Activated T-helper 17 cell treated with anti-CD3 and anti-CD28 coated beads, Interleukin-2, amount 50 U/mL, for 72 hours (primary cell): ENCODE data around the gene RPL11. TPM values are rescaled to one million over a fixed set of nuclear protein-coding genes. Genes with fewer than 3 reads are reported as not detected.

Experiments
- ATAC-seq: fragments of 150-1000 bp; cut with Tn5 transposase; replicated peaks from 2 replicates; pipeline ENCODE4 v1.10.0; 2021; ENCODE audit warnings: mild to moderate bottlenecking, moderate library complexity
- H3K27ac Mint-ChIP-seq: one replicate; pipeline ENCODE4 v1.8.0; 2022; ENCODE audit warnings: mixed read lengths
- H3K27me3 Mint-ChIP-seq: one replicate; pipeline ENCODE4 v1.8.0; 2022; ENCODE audit warnings: mixed read lengths
- H3K36me3 Mint-ChIP-seq: one replicate; pipeline ENCODE4 v1.8.0; 2022; ENCODE audit warnings: low read depth, mild to moderate bottlenecking, mixed read lengths
- H3K4me1 Mint-ChIP-seq: one replicate; pipeline ENCODE4 v1.8.0; 2022; ENCODE audit warnings: mixed read lengths
- H3K4me3 Mint-ChIP-seq: one replicate; pipeline ENCODE4 v1.8.0; 2022; ENCODE audit warnings: mild to moderate bottlenecking, mixed read lengths
- H3K9me3 Mint-ChIP-seq: one replicate; pipeline ENCODE4 v1.8.0; 2022; ENCODE audit warnings: mixed read lengths
- total RNA-seq, 2 donors: library from RNA; stranded (reverse); gene quantifications; one replicate each; pipeline ENCODE4 v1.2.3, GENCODE V29; 2022

Gene RPL11
- total RNA-seq, 2 donors from 2014 or later = 1,075 to 1,450 TPM

DNA sequence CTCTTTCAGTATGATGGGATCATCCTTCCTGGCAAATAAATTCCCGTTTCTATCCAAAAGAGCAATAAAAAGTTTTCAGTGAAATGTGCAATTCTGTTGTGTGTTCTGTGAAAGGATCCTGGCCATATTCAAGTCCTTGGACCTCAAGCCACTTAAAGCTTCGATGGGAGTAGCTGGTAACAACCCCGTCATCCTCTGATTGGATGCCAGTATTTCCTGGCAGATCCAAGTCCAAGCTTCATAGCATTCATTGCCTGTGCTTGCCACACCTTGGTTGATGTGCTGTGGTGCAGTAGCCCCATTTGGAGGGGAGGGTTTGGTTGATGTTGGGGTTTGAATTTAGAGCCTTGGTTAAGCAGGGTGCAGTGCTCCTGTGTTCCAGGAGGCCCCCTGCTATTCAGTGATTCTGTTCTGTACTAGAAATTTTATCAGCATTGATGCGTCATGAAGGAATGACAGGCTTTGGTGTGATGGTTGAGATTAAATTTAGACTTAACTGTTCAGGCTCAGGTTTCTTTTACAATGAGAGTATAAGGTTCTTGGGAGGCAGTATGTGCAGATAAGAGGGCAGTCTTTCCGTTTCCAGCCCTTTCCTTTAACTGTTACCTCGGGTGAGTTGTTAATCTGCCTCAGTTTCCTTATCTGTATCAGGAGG lies 4.9 kb downstream of the RPL11 start:
- H3K27me3 Mint-ChIP-seq = no peaks in the 10 kb centered on the region
- peaks cover 45% of the 10 kb centered on the region for H3K4me1 Mint-ChIP-seq
- no peaks in the 10 kb centered on the region for H3K9me3 Mint-ChIP-seq
- ATAC-seq = no peak
- peak overlapping the region; percentile 95 for H3K4me3 Mint-ChIP-seq
- H3K27ac Mint-ChIP-seq = peak overlapping the region; percentile 96
- peaks cover 100% of the 10 kb centered on the region for H3K36me3 Mint-ChIP-seq

DNA sequence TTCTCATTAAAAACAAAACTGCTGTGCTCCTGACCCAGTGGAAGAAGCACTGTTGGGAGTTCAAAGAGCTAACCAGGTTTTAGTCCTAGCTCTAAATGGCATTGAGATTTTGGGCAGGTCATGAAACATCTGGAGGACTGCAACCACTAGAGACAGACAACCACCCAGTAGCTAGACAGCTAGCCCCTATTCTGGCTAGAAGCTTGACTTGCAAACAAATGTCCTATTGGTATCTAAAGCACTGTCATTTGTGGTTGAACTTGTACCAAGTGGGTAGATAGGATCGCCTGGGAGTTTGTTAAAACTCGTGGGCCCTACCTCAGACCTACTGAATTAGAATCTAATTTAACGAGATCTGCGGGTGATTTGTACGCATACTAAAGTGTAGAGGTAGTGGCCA lies 6.9 kb downstream of the RPL11 start:
- no peaks in the 10 kb centered on the region for H3K27me3 Mint-ChIP-seq
- H3K9me3 Mint-ChIP-seq = no peaks in the 10 kb centered on the region
- peak overlapping the region; percentile 54 for H3K27ac Mint-ChIP-seq
- peaks cover 41% of the 10 kb centered on the region for H3K4me1 Mint-ChIP-seq
- H3K36me3 Mint-ChIP-seq = peaks cover 99% of the 10 kb centered on the region
- ATAC-seq = no peak
- peak overlapping the region; percentile 95 for H3K4me3 Mint-ChIP-seq

DNA sequence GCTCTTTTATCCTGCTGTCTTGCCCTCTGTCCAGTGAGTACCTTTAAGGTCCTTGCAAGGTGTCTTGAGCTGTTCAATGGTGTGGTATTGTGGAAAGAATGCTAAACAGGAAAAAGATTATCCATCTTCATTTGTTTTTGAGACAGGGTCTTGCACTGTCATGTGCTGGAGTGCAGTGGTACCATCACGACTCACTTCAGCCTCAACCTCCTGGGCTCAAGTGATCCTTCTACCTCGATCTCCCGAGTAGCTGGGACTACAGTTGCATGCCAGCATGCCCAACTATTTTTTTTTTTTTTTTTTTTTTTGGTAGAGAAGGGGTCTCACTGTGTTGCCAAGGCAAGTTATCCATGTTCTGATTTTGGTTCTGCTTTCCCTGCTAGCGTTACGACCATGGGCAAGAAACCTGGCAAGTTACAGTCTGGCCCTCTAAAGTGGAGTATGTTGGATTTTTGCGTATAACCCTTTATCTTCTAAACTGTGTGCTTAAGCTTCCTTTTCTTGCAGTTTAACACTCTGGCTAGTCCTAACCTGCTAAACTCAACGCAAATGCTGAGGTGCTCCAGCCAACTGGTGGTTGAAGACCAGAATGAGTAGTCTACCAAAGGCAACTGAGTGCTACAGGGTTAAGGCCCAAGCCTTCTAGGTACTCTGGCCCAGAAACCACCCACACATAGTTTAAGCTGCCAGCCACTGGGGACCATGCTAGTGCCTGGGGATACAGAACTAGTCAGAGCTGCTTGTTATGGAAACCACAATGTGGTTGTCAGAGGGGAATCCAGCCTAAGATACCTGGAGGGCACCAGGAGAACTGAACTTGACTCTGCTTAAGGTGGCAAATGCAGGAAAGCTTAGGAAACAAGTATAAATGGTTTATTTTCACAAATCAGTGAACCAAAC lies 7.9 kb downstream of the RPL11 start:
- ATAC-seq = peak; percentile 83
- Mint-ChIP-seq H3K4me1 (peaks cover 33% of the 10 kb centered on the region), H3K9me3 (no peaks in the 10 kb centered on the region), H3K27ac (peak overlapping the region; percentile 66), H3K27me3 (no peaks in the 10 kb centered on the region), H3K4me3 (peak overlapping the region; percentile 39), H3K36me3 (peaks cover 95% of the 10 kb centered on the region)

DNA sequence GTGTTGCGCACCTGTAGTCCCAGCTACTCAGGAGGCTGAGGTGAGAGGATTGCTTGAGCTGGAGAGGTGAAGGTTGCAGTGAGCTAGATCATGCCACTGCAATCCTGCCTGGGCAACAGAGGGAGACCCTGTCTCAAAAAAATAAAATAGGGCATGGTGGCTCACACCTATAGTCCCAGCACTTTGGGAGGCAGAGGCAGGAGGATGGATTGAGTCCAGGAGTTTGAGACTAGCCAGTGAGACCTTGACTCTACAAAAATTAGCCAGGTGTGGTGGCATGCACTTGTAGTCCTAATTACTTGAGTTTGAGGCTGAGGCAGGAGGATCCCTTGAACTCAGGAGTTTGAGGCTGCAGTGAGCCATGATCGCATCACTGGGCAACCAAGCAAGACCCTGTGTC lies 9.7 kb downstream of the RPL11 start:
- Mint-ChIP-seq H3K4me3 (no peak overlapping the region), H3K9me3 (no peaks in the 10 kb centered on the region), H3K36me3 (peaks cover 81% of the 10 kb centered on the region), H3K27ac (no peak overlapping the region), H3K4me1 (peaks cover 20% of the 10 kb centered on the region), H3K27me3 (no peaks in the 10 kb centered on the region)
- ATAC-seq = no peak

DNA sequence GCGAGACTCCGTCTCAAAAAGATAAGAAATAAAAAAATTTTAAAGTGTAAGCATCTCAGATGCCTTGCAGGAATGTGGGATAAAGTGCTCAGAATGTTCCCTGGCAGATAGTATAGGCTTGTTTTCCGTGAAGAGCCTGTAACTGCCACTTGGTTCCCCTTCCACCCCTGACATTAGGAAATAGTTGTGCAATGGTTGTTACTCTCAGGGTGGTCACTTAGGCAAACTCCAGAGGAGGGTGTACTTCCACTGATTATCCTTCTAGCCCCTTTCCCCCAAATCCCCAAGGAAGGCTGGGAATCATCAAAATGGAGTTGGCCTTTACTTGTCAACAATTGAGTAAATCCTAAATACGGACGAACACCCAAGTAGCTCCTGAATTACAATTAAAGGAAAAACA lies 10.4 kb downstream of the RPL11 start:
- Mint-ChIP-seq H3K9me3 (no peaks in the 10 kb centered on the region), H3K27me3 (no peaks in the 10 kb centered on the region), H3K27ac (no peak overlapping the region), H3K4me1 (peaks cover 20% of the 10 kb centered on the region), H3K4me3 (no peak overlapping the region), H3K36me3 (peaks cover 74% of the 10 kb centered on the region)
- ATAC-seq = no peak

DNA sequence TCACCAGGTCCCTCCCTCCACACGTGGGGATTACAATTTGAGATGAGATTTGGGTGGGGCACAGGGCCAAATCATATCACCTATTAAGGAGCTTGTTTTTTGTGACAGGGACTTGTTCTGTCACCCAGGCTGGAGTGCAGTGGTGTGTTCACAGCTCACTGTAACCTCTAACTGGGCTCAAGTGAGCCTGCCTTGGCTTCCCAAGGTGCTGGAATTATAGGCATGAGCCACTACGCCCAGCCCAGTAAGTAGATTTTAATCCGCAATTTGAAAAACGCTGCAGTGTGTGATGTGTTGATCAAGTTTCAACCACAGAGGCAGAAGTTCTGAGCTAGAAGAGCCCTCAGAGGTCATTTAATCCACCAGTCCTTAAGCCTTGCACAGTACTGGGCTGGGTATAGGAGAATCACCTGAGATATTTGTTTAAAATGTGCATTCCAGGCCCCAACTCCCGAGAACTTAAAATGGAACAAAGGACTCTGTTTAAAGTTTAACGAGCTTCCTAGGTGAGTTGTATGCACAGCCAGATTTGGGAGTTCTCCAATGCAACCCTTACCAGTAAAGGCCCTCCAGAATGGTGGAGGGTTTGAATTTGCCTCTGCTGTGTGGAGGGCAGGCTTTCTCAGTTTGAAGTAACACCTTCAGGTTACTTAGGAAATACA lies 13.4 kb downstream of the RPL11 start:
- H3K36me3 Mint-ChIP-seq = peaks cover 44% of the 10 kb centered on the region
- no peaks in the 10 kb centered on the region for H3K27me3 Mint-ChIP-seq
- no peak overlapping the region for H3K27ac Mint-ChIP-seq
- no peak for ATAC-seq
- peaks cover 16% of the 10 kb centered on the region for H3K4me1 Mint-ChIP-seq
- H3K4me3 Mint-ChIP-seq = no peak overlapping the region
- no peaks in the 10 kb centered on the region for H3K9me3 Mint-ChIP-seq

DNA sequence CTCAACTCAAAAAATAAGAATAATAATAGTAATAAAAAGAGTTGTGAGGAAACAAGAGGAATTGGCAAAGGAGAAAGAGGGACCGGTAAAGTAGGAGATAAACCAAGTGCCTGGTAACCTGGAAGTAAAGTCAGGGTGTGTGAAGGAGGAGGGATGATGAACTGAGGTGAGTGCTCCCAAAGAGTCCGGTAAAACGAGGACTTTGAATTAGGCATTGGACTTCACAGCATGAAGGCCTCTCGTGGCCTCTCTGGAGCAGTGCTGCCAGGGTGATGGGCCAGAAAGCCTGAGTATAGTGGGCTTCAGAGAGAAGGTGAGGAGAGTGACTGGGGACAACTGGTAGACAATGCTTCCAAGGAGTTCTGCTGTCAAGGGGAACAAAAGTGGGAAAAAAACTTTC lies 17.6 kb downstream of the RPL11 start:
- peak overlapping the region; percentile 44 for H3K27ac Mint-ChIP-seq
- peaks cover 21% of the 10 kb centered on the region for H3K4me1 Mint-ChIP-seq
- no peaks in the 10 kb centered on the region for H3K9me3 Mint-ChIP-seq
- ATAC-seq = no peak
- no peaks in the 10 kb centered on the region for H3K27me3 Mint-ChIP-seq
- no peak overlapping the region for H3K4me3 Mint-ChIP-seq
- H3K36me3 Mint-ChIP-seq = peaks cover 6% of the 10 kb centered on the region

DNA sequence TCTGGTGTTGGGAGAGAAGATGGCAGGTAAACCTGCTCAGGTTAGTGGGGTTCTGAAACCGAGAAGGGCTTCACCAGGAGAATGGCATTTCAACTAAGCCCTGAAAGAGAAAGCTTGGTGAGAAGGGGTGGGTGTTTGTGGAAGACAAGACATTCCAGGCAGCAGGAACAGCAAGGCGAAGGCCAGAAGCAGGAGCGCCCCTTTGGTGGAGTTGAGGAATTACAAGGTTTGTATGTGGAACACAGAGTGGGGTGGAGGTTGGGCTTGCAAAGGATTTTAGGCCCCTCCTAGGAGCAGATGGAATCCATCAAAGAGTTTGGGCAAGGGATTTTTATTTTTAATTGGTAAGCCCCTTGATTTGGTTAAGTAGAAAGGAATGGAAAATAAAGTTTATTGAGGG lies 26.9 kb downstream of the RPL11 start:
- no peak for ATAC-seq
- H3K27me3 Mint-ChIP-seq = no peaks in the 10 kb centered on the region
- peak overlapping the region; percentile 35 for H3K27ac Mint-ChIP-seq
- H3K9me3 Mint-ChIP-seq = no peaks in the 10 kb centered on the region
- H3K4me1 Mint-ChIP-seq = peaks cover 16% of the 10 kb centered on the region
- no peaks in the 10 kb centered on the region for H3K36me3 Mint-ChIP-seq
- no peak overlapping the region for H3K4me3 Mint-ChIP-seq

DNA sequence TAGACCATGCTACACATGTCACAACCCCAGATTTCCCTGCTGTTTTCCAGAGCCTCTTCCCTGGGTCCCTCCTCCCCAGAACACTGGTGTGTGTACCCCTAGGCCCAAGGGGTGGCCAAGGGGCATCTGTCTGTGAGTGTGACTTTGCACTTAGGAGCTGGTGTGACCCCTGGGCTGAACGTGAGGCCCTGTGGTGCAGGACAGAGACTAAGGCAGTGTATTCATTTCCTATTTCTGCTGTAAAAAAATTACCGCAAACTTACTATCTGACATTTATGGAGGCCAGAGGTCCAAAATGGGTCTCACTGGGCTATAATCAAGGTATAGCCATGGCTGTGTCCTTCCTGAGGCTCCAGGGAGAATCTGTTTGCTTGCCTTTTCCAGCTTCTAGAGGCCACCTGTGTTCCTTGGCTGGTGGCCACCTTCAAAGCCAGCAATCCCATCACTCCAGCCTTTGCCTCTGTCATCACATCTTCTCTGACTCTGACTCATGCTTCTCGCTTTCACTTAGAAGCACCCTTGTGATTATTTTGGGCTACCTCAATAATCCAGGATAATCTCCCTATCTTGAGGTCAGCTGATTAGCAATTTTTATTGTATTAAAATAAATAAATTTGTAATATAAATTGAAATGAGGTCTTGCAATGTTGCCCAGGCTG lies 27.7 kb downstream of the RPL11 start:
- no peaks in the 10 kb centered on the region for H3K27me3 Mint-ChIP-seq
- no peaks in the 10 kb centered on the region for H3K36me3 Mint-ChIP-seq
- H3K4me1 Mint-ChIP-seq = peaks cover 16% of the 10 kb centered on the region
- no peak overlapping the region for H3K27ac Mint-ChIP-seq
- ATAC-seq = peak; percentile 51
- H3K9me3 Mint-ChIP-seq = no peaks in the 10 kb centered on the region
- H3K4me3 Mint-ChIP-seq = peak overlapping the region; percentile 63

DNA sequence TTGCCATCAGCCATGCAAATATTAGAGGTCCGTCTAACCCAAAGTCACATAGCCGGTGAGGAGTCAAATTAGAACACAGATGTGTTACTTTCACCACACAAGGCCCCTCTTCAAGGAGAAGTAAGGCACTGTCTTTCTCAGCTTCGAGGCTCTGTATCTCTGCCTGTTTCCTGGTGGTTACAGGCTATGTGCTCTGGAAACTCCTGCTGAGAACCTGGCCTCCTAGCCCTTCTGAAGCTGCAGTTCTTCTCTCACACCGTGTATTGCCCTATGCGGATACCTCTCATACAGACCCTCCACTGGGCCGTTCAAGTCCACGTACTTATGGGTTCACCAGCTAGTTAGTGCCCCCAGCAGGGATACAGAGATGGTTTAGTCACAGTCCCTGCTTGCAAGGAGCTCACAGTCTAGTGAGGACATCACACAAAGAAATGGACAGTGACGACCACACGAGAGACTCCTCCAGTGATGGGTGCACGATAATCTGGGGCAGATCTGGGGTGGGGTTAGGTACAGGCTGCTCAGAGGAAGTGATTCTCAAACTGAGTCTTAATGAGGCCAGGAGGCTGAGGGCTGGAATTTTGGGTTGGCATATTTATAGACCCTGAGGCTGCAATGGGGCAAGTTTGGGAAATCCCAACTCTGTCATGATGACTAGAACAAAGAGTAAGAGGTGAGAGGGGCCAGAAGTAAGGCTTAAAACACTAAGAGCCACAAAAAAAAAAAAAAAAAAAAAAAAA lies 28.8 kb downstream of the RPL11 start:
- ATAC-seq = peak; percentile 81
- Mint-ChIP-seq H3K9me3 (no peaks in the 10 kb centered on the region), H3K27me3 (no peaks in the 10 kb centered on the region), H3K4me3 (peak overlapping the region; percentile 63), H3K36me3 (no peaks in the 10 kb centered on the region), H3K4me1 (peaks cover 16% of the 10 kb centered on the region), H3K27ac (peak overlapping the region; percentile 84)

DNA sequence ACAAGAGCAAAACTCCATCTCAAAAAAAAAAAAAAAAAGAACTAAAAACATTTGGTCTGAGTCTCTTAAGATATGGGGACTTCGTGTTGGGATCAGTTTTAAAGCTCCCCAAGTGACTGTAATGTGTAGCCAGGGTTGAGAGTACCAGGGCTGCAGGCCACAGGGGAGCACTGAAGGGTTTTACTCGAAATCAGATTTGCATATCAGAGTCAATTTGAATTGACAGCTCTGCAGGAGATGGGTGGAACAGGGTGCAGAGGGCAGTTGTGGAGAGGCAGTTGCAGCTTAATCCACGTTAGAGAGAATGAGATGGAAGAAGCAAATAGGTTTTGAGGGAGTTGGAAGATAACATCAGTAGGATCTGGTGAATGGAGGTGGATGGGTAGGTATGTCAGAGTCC lies 31.0 kb downstream of the RPL11 start:
- no peak for ATAC-seq

DNA sequence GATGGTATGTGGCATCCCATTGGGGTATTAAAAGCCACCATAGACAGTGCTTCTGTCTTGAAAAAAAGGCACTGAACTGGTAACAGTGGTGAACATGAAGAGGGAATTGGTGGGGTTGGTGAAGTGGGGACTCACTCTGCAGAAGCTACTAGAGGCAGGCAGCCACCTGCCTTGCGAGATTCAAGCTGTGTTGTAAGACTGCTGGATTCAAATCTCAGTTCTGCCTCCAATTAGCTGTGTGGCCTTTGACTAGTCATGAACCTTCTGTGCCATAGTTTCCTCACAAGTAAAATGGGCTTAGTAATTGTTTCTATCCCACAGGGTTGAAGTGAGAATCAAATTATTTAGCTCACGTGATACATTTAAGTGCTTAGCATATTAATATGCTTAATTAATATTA lies 35.1 kb downstream of the RPL11 start:
- Mint-ChIP-seq H3K27ac (no peak overlapping the region), H3K4me1 (peaks cover 5% of the 10 kb centered on the region), H3K4me3 (no peak overlapping the region), H3K27me3 (no peaks in the 10 kb centered on the region), H3K36me3 (no peaks in the 10 kb centered on the region), H3K9me3 (no peaks in the 10 kb centered on the region)
- no peak for ATAC-seq

More for the DNA sequence above, 31.0 kb downstream of the RPL11 start:
- Mint-ChIP-seq H3K9me3 (no peaks in the 10 kb centered on the region), H3K27ac (no peak overlapping the region), H3K27me3 (no peaks in the 10 kb centered on the region), H3K4me1 (peaks cover 16% of the 10 kb centered on the region), H3K36me3 (no peaks in the 10 kb centered on the region), H3K4me3 (no peak overlapping the region)

DNA sequence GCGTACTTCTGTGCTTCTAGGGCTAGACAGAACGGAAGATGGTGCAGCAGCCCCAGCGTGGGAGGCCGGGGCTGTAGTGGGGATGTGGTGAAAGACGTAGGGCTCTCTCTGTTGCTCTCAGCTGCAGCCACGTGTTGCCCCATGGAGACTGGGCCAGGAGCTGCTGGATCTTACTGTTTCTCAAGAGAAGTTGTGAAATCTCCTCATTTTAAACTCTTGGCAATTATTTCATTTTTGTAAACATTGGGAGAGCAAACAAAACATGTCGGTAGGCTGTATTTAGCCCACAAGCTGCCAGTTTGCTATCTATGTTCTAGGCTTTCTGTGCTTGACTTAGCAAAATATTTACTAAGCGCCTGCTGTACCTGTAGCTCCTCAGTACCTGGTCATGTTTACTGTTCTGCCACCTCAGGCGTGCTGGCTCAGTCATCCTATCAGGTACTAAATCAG lies 35.8 kb downstream of the RPL11 start:
- ATAC-seq = no peak
- Mint-ChIP-seq H3K27ac (no peak overlapping the region), H3K27me3 (no peaks in the 10 kb centered on the region), H3K4me3 (no peak overlapping the region), H3K4me1 (peaks cover 8% of the 10 kb centered on the region), H3K9me3 (no peaks in the 10 kb centered on the region), H3K36me3 (no peaks in the 10 kb centered on the region)
